ENCODE data around the gene MORN1.
A peak's percentile ranks its signal among the peaks of the same experiment; 100 is the strongest.

MORN1 gene

GRCh38 chr1:2388004-2388913 is 3.1 kb downstream of the MORN1 start:
- DNase-seq (ENCODE audit: low read depth in 1 of 2, low spot score in 1 of 2): no peak

DNA sequence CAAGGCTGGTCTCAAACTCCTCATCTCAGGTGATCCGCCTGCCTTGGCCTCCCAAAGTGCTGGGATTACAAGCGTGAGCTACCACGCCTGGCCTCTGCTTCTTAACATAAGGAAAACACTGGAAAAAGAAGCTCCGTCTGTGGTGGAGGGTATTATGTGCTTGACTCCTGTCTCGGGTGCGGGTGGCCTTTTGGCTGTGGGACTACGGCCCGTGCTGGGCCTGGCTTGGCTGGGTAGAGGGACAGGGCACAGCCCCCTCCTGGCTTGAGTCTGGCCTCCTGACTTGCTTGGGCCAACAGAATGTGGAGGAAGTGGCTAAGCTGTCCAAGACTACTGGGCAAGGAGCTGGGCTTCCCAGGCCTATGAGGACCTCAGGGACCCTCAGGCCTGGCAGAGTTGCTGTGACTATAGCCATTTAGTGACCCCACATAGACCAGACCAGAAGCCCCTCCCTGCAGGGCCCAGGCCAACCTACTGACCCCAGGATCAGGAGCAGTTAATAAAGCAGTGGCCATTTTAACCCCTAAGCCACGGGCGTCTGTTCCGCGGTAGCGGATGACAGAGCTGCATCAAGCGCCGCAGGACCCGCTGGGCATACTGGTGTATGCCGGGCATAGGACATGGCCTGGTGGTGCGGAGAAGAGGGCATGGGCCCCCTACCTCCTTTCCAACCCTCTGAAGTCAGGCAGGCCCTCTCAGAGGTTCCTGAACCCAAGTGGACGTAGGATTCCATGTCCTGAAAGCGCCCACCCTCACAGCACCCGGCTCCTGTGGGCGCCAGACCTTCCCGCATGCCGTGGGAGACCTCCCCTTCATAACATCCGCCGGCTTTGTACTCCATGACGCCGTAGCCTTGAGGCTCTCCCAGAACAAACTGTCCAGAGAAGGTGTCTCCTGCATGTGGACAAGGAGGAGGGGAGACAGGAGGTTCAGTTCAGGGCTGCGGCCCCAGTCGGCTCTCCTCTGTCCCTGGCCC is 4.4 kb downstream of the MORN1 start:
- no peak for DNase-seq (ENCODE audit: low read depth in 1 of 2, low spot score in 1 of 2)

DNA sequence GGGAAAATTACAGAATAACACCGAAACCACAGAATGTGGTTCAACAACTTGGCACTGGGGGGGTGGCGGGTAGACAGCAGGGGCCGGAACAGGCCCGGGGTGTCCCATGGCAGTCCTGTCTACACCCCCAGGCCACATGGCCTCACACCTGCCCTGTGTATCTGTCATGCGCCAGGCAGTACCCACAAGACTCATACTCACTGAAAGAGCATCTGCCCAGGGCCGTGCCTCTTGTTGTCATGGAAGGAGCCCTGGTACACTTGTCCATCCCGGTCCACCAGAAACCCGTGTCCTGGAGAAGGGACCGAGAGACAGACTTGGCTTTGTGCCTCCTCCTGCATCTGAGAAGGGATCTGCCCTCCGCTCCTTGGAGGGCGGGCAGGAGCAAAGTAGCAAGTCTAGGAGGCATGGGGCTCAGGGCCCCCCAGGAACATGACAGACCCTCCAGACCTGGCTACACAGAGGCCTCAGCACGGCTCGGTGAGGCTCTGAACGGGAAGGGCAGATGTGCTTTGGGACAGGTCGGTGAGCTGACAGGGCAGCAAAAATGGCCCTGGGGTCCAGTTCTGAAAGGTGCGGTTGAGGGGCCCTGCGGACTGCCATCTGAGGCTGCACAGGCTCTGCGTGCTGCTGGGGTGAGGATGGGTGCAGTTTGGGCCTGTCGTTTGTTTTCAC is 5.6 kb downstream of the MORN1 start:
- DNase-seq (ENCODE audit: low read depth in 1 of 2, low spot score in 1 of 2): no peak

GRCh38 chr1:2384941-2385481 is 6.3 kb downstream of the MORN1 start:
- no peak for DNase-seq (ENCODE audit: low read depth in 1 of 2, low spot score in 1 of 2)

- no peak for DNase-seq (ENCODE audit: low read depth in 1 of 2, low spot score in 1 of 2)
Measured at GRCh38 chr1:2384130-2384860, 7.1 kb downstream of the MORN1 start.

- DNase-seq (ENCODE audit: low read depth in 1 of 2, low spot score in 1 of 2): no peak
Measured at GRCh38 chr1:2383576-2383975, 7.8 kb downstream of the MORN1 start.

- no peak for DNase-seq (ENCODE audit: low read depth in 1 of 2, low spot score in 1 of 2)
Measured at GRCh38 chr1:2382621-2383361, 8.6 kb downstream of the MORN1 start.

- DNase-seq (ENCODE audit: low read depth in 1 of 2, low spot score in 1 of 2): peak; percentile 52 to 58
Measured at GRCh38 chr1:2381741-2382620, 9.4 kb downstream of the MORN1 start.

- no peak for DNase-seq (ENCODE audit: low read depth in 1 of 2, low spot score in 1 of 2)
Measured at GRCh38 chr1:2380816-2381591, 10.3 kb downstream of the MORN1 start.

DNA sequence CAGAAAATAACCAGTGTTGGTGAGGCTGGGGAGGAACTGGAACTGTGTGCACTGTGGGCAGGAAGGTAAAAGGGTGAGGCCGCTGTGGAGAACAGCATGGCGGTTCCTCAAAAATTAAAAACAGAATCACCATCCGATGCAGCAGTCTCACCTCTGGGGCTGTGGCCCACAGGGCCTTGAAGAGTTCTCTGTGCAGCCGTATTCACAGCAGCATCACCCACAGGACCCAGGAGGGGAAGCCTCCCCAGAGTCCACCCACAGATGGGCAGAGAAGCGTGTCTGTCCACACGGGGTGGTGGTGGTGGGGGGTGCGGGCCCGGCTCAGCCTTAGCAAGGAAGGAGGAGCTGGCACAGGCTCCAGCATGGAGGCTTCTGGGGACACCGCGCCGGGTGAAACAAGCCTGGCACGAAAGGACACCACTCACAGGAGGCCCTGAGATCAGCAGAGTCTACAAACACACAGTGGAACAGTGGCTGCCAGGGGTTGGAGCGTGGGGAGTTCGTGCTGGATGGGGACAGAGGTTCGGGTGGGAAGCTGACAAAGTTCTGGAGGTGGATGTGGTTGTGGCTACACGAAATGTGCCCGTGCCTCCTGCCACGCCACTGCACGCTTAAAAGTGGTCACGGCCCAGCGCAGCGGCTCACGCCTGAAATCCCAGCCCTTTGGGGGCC is 11.5 kb downstream of the MORN1 start:
- DNase-seq (ENCODE audit: low read depth in 1 of 2, low spot score in 1 of 2): no peak

GRCh38 chr1:2378956-2379732 is 12.2 kb downstream of the MORN1 start:
- no peak for DNase-seq (ENCODE audit: low read depth in 1 of 2, low spot score in 1 of 2)

GRCh38 chr1:2378441-2378851 is 12.9 kb downstream of the MORN1 start:
- DNase-seq (ENCODE audit: low read depth in 1 of 2, low spot score in 1 of 2): no peak

DNA sequence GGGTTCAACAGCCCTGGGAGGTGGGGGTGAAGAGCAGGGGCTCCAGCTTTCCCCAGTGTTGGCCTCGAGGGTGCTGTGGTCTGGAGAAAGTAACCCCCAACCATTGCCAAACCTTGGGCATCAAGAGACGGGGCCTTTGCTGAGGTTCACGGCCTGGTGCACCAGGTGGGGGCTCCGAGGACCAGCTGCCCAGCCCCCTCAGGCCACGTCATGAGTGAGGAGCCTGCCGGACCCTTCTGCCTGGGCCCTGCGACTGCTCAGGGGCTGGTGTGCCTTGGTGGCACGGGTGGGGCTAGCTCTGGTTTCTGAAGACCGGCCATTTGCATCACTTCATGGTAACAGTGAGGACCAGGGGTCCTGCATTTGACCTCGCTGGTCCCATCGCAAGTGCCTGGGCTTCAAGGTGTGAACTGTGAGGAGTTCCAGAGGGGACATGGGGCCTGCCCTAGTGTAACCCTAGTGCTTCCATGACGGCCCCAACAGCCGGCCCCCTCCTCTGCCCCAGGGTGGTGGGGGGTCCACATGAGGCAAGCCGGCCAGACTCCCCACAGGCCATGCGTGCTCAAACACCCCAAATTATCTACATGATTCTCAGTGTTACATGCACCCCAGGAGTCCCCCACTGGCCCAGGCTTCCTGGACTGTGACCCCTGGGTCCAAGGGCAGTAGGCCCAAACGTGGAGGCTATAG is 13.5 kb downstream of the MORN1 start:
- DNase-seq (ENCODE audit: low read depth in 1 of 2, low spot score in 1 of 2): no peak

GRCh38 chr1:2376931-2377672 is 14.3 kb downstream of the MORN1 start:
- DNase-seq (ENCODE audit: low read depth in 1 of 2, low spot score in 1 of 2): no peak

GRCh38 chr1:2376261-2376741 is 15.1 kb downstream of the MORN1 start:
- DNase-seq (ENCODE audit: low read depth in 1 of 2, low spot score in 1 of 2): no peak
